Neutrophil (primary cell): ENCODE results near the gene PSD.

Experiments
- H3K27ac ChIP-seq: fragments of 200-600 bp; sonication (generic); 2 replicates; pipeline ENCODE4 v1.5.1; 2016; ENCODE audit warnings: mild to moderate bottlenecking, moderate library complexity
- H3K27me3 ChIP-seq: fragments of 200-600 bp; sonication (generic); 2 replicates; pipeline ENCODE4 v1.6.0; 2016; ENCODE audit warnings: mild to moderate bottlenecking
- H3K36me3 ChIP-seq: fragments of 200-600 bp; sonication (generic); 2 replicates; pipeline ENCODE4 v1.5.1; 2017
- H3K4me1 ChIP-seq, 2 experiments: fragments of 200-600 bp in 1 of 2; sonication (generic) in 1 of 2; 1 replicate in 1 of 2; 2 replicates in 1 of 2; pipeline versions ENCODE4 v1.5.1 to v1.6.1; 2013 to 2016; ENCODE audit warnings: low read depth in 1 of 2, low read length in 1 of 2, mild to moderate bottlenecking in 1 of 2, moderate library complexity in 1 of 2; ENCODE audit not compliant: control insufficient read depth in 1 of 2, insufficient read depth in 1 of 2
- H3K4me3 ChIP-seq, 2 experiments: fragments of 200-600 bp in 1 of 2; sonication (generic) in 1 of 2; 1 replicate in 1 of 2; 2 replicates in 1 of 2; pipeline ENCODE4 v1.5.1; 2013 to 2016; ENCODE audit warnings: low read depth in 1 of 2, low read length in 1 of 2, mild to moderate bottlenecking in 1 of 2, moderate library complexity in 1 of 2
- H3K9me3 ChIP-seq: fragments of 200-600 bp; sonication (generic); 2 replicates; pipeline ENCODE4 v1.5.1; 2016
- CTCF ChIP-seq: fragments of 200-600 bp; sonication (generic); IDR thresholded peaks from 2 replicates; pipeline ENCODE4 v1.5.1; 2016; ENCODE audit warnings: antibody characterized with exemption

Gene PSD

DNA sequence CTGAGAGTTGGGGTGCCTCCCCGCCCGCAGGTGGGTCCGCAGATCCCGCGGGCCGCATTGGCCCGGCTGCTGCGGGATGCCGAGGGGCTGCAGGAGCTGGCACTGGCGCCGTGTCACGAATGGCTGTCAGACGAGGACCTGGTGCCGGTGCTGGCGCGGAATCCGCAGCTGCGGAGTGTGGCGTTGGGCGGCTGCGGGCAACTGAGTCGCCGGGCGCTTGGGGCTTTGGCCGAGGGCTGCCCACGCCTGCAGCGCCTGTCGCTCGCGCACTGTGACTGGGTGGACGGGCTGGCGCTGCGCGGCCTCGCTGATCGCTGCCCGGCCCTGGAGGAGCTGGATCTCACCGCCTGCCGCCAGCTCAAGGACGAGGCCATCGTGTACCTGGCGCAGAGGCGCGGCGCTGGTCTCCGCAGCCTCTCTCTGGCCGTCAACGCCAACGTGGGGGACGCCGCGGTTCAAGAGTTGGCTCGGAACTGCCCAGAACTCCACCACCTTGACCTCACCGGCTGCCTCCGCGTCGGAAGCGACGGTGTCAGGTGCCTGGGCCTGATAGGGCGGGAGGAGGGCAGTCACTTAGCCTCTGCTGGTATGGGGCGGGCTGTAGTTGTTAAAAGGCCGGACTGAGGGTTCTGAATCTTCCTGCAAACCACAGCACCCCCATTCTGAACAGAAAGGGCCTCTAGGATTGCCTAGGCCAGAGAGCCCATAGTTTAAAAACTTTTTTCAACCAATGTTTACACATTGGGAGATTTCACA, 3.4 kb upstream of the PSD start:
- TF ChIP-seq CTCF: no peak
- Histone ChIP-seq H3K27me3 (peaks cover 32% of the 10 kb centered on the region), H3K4me1 (peaks cover 37 to 45% of the 10 kb centered on the region in 2 experiments), H3K9me3 (no peaks in the 10 kb centered on the region), H3K4me3 (peak overlapping the region; percentile 80 to 89), H3K36me3 (peaks cover 16% of the 10 kb centered on the region), H3K27ac (peak overlapping the region; percentile 90)

GRCh38 chr10:102421507-102421756, 2.8 kb upstream of the PSD start:
- no peak for TF ChIP-seq CTCF
- Histone ChIP-seq H3K4me3 (peak overlapping the region; percentile 80 to 89), H3K9me3 (no peaks in the 10 kb centered on the region), H3K4me1 (peaks cover 37 to 45% of the 10 kb centered on the region in 2 experiments), H3K27me3 (peaks cover 37% of the 10 kb centered on the region), H3K36me3 (peaks cover 16% of the 10 kb centered on the region), H3K27ac (peak overlapping the region; percentile 90)

DNA sequence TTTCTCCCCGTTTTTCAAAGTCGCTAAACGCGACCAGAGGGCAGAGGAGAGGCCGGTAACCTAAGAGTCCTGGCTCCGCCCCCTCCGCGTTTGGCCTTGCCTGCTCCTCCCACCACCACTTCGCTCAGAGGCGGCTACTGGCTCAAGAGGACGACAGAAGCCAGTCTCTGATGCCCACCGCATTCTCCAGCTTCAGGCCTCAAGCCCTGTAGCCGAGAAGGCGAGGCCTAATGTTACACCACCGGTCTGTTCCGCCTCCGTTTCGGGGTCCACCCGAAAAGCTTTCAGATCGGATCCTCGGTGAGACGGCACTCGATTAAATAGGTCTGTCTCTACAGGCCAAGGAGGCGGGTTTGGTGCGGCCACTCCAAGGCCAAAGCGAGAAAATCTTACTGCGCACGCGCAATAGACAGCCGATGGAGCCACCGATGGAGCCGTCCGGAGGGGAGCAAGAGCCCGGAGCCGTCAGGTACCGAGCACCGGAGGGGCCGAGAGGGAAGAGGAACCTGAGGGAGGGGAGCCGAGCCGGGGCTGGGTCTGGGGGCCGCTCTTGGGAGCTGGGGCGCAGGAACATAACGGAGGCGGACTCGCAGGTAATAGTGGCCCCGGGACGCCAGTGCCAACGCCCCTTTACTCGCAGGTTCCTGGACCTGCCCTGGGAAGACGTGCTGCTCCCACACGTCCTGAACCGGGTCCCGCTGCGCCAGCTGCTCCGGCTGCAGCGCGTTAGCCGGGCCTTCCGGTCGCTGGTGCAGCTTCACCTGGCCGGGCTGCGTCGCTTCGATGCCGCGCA, 2.3 kb upstream of the PSD start, which contains the start of gene FBXL15:
Gene FBXL15 (plus strand): TSS at position 123 of the 793 bp plus-strand sequence. CDS start 294 bp downstream, at position 417.
- Histone ChIP-seq H3K4me3 (peak within 1 kb of the TSS; percentile 80 to 89), H3K27ac (peak within 1 kb of the TSS; percentile 90), H3K9me3 (no peaks in the 10 kb centered on the region), H3K36me3 (peaks cover 16% of the 10 kb centered on the region), H3K27me3 (peaks cover 43% of the 10 kb centered on the region), H3K4me1 (peaks cover 37 to 45% of the 10 kb centered on the region in 2 experiments)
- peak; percentile 14 for TF ChIP-seq CTCF

DNA sequence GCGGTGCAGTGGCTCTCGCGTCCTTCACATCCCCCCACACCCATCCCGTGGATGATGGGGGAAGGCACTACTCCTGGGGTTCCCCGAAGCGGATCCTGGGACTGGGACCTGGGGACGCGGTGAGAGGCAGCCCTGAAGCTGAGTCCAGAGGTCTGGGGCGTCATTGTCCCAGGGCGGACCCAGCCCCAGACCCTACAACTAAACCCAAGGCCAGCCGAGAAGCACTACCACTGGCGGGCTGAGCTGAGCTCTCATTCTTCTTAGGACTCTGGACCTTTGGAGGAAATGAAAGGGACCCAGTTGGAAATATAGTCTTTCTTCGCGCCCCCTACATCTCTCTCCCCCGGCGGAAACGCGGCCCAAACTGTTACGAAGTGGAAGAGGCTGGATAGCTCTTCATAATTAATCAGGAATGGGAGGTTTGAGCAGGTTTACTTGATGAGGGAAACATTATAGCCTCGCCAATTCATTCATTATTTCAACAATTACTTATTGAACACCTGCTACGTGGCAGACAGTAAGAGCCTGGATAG, 1.7 kb upstream of the PSD start:
- Histone ChIP-seq H3K9me3 (no peaks in the 10 kb centered on the region), H3K4me1 (peaks cover 37 to 45% of the 10 kb centered on the region in 2 experiments), H3K4me3 (peak overlapping the region; percentile 80 to 89), H3K27me3 (peaks cover 49% of the 10 kb centered on the region), H3K36me3 (peaks cover 16% of the 10 kb centered on the region), H3K27ac (peak overlapping the region; percentile 90)
- TF ChIP-seq CTCF: no peak

- Histone ChIP-seq H3K27me3 (peaks cover 56% of the 10 kb centered on the region), H3K4me1 (peaks cover 37 to 45% of the 10 kb centered on the region in 2 experiments), H3K27ac (peak overlapping the region; percentile 90), H3K9me3 (no peaks in the 10 kb centered on the region), H3K4me3 (peak overlapping the region; percentile 80 to 89), H3K36me3 (peaks cover 11% of the 10 kb centered on the region)
- TF ChIP-seq CTCF: no peak
Observed at GRCh38 chr10:102419269-102420180, 940 bp upstream of the PSD start.
